SK-N-SH (cell line): ENCODE results near the gene STKLD1.

Experiments used
- MXI1 ChIP-seq: IDR thresholded peaks from 2 replicates; pipeline ENCODE4 v1.6.1; 2012; ENCODE audit warnings: mild to moderate bottlenecking, low read depth, low read length, improper control_type of control experiment
- RAD21 ChIP-seq: IDR thresholded peaks from 2 replicates; pipeline ENCODE4 v1.6.1; 2012; ENCODE audit warnings: mild to moderate bottlenecking, low read length
- TCF12 ChIP-seq: IDR thresholded peaks from 2 replicates; pipeline ENCODE4 v1.4.0; 2012
- TF ChIP-seq, protein P1 (sequence below): fragments of 200-600 bp; sonication (generic); IDR thresholded peaks from 2 replicates; pipeline ENCODE4 v1.6.1; 2017; ENCODE audit warnings: antibody characterized with exemption, mild to moderate bottlenecking, moderate library complexity

DNA sequence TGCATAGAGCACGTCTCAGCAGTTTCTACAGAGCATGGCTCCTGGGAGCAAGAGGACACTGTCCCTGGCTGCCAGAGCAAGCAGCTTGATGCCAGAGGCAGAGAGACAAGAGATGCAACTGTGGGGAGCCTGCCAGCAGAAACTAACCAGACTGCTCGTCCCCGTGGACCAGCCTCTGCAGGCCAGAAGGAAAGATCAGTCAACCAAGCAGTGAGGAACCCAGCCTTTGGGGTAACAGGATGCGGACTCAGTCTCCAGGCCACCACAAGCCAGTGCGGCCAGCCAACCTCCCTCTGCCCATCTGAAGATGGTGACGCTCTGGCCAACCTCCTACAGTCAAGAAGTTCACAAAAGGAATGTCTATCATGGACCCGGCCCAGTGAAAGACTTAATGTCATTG, 4.0 kb upstream of the STKLD1 start:
- TF ChIP-seq MXI1 (no peak), RAD21 (no peak), TCF12 (no peak)
- TF ChIP-seq, protein P1, sequence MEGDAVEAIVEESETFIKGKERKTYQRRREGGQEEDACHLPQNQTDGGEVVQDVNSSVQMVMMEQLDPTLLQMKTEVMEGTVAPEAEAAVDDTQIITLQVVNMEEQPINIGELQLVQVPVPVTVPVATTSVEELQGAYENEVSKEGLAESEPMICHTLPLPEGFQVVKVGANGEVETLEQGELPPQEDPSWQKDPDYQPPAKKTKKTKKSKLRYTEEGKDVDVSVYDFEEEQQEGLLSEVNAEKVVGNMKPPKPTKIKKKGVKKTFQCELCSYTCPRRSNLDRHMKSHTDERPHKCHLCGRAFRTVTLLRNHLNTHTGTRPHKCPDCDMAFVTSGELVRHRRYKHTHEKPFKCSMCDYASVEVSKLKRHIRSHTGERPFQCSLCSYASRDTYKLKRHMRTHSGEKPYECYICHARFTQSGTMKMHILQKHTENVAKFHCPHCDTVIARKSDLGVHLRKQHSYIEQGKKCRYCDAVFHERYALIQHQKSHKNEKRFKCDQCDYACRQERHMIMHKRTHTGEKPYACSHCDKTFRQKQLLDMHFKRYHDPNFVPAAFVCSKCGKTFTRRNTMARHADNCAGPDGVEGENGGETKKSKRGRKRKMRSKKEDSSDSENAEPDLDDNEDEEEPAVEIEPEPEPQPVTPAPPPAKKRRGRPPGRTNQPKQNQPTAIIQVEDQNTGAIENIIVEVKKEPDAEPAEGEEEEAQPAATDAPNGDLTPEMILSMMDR: no peak
